HepG2 (cell line): Measurements from ENCODE around the gene PLCB4.

Source experiments
- TBP ChIP-seq: sonication (generic); formaldehyde crosslinking; IDR thresholded peaks from 2 replicates; pipeline ENCODE4 v1.5.0; 2020; ENCODE audit warnings: missing genetic modification reagents
- ZBTB44 ChIP-seq: sonication (generic); formaldehyde crosslinking; IDR thresholded peaks from 2 replicates; pipeline ENCODE4 v1.4.0; 2020; ENCODE audit warnings: missing genetic modification reagents
- ZNF768 ChIP-seq: sonication (generic); formaldehyde crosslinking; IDR thresholded peaks from 2 replicates; pipeline ENCODE4 v1.4.0; 2020; ENCODE audit warnings: missing genetic modification reagents
- ZNF83 ChIP-seq: sonication (generic); formaldehyde crosslinking; IDR thresholded peaks from 2 replicates; pipeline ENCODE4 v1.4.0; 2020; ENCODE audit warnings: missing genetic modification reagents, mild to moderate bottlenecking, borderline replicate concordance
- ZSCAN22 ChIP-seq: sonication (generic); formaldehyde crosslinking; IDR thresholded peaks from 2 replicates; pipeline ENCODE4 v1.4.0; 2020; ENCODE audit warnings: mild to moderate bottlenecking, missing genetic modification reagents

- no peak for TF ChIP-seq ZSCAN22 (CRISPR knock-in tag)
- TF ChIP-seq ZNF768 (CRISPR knock-in tag): no peak
- no peak for TF ChIP-seq ZNF83 (CRISPR knock-in tag)
- TF ChIP-seq TBP (CRISPR knock-in tag): no peak
- no peak for TF ChIP-seq ZBTB44 (CRISPR knock-in tag)
Measured at GRCh38 chr20:9236458-9236857, 167.6 kb downstream of the PLCB4 start.
